Tibial nerve (tissue), 4 donors: Measurements from ENCODE around the gene CTNNB1. TPM values are rescaled to one million over a fixed set of nuclear protein-coding genes. Genes with fewer than 3 reads are reported as not detected.

Experiments
- DNase-seq, 2 donors: peaks; one replicate each; pipeline ENCODE4 v3.0.0-alpha.2; 2019; ENCODE audit warnings: low spot score in 2 of 2
- H3K27ac ChIP-seq, 4 donors: fragments of 200-600 bp; sonication (generic) in 3 of 4; one replicate each; pipeline ENCODE4 v1.5.1; 2017 to 2019; ENCODE audit warnings: mild to moderate bottlenecking in 1 of 4
- H3K27me3 ChIP-seq, 2 donors: fragments of 200-600 bp; sonication (generic) in 1 of 2; one replicate each; pipeline versions ENCODE4 v1.5.1 to v1.6.0; 2017 to 2019
- H3K36me3 ChIP-seq, 3 donors: fragments of 200-600 bp; sonication (generic); one replicate each; pipeline ENCODE4 v1.5.1; 2018 to 2019
- H3K4me1 ChIP-seq, 4 donors: fragments of 200-600 bp; sonication (generic) in 3 of 4; one replicate each; pipeline ENCODE4 v1.5.1; 2017 to 2019
- H3K4me3 ChIP-seq, 4 donors: fragments of 200-600 bp; sonication (generic) in 3 of 4; one replicate each; pipeline ENCODE4 v1.5.1; 2017 to 2019; ENCODE audit warnings: mild to moderate bottlenecking in 1 of 4, moderate library complexity in 1 of 4
- H3K9me3 ChIP-seq, 4 donors: fragments of 200-600 bp; sonication (generic) in 3 of 4; one replicate each; pipeline ENCODE4 v1.5.1; 2017 to 2019
- CTCF ChIP-seq, 5 experiments: fragments of 200-600 bp in 3 of 5; fragments of 450-650 bp in 2 of 5; sonication (generic) in 3 of 5; IDR thresholded peaks; one replicate each; pipeline ENCODE4 v1.5.1; 2016 to 2019; ENCODE audit warnings: antibody characterized with exemption in 5 of 5, mild to moderate bottlenecking in 3 of 5, moderate library complexity in 2 of 5
- EP300 ChIP-seq, 2 donors: sonication (generic); formaldehyde crosslinking; IDR thresholded peaks; one replicate each; pipeline ENCODE4 v1.6.1; 2017; ENCODE audit warnings: antibody characterized with exemption in 2 of 2, mild to moderate bottlenecking in 1 of 2
- POLR2A ChIP-seq, 2 donors: fragments of 450-650 bp; IDR thresholded peaks; one replicate each; pipeline ENCODE4 v1.6.1; 2017; ENCODE audit warnings: antibody characterized with exemption in 2 of 2, mild to moderate bottlenecking in 2 of 2, moderate library complexity in 2 of 2
- WGBS, 2 donors: methylation state at CpG; one replicate each; pipeline ENCODE4 v1.1.5; 2018; 5-methylcytosine and 5-hydroxymethylcytosine counted together
- total RNA-seq, 4 donors: library from RNA; depleted of rRNA; stranded (reverse); fragments of >200 nt; gene quantifications; one replicate each; pipeline ENCODE4 v1.1.0, GENCODE V29; 2016

CTNNB1 gene
- total RNA-seq, 4 donors from 2014 or later, result 411 to 548 (median 505) TPM

DNA sequence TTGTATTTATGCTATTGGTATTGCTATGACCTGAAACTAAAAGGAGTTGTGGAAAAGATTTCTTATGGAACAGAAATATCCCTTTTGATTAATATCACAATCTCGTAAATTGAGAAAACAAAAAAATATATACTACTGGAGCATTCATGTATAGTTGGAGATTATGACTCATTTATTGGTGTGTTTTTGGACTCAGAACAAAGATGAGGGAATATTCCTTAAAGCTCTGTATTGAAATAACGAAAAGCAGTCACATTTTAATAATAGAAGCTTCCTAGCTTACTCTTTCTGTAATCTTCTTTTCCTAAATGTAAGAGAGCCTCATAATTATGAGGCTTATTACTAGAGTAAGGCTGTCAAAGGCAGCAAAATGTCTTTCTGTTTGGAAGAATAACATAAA lies 14.3 kb downstream of the CTNNB1 start:
- TF ChIP-seq CTCF (IDR thresholded peaks at IDR 0.05) (no peak), POLR2A (IDR thresholded peaks at IDR 0.05) (no peak), EP300 (IDR thresholded peaks at IDR 0.05) (no peak)
- Histone ChIP-seq H3K27me3 (no peaks in the 10 kb centered on the region), H3K4me3 (no peak overlapping the region), H3K9me3 (no peaks in the 10 kb centered on the region), H3K4me1 (peaks cover 0 to 75% (median 25%) of the 10 kb centered on the region in 4 donors), H3K36me3 (no peaks in the 10 kb centered on the region), H3K27ac (no peak overlapping the region)
- WGBS, 2 donors, result 54 to 63% methylated on average over 2 of the region's 2 CpGs
- DNase-seq, result no peak

GRCh38 chr3:41216422-41216821 lies 17.1 kb downstream of the CTNNB1 start:
- Histone ChIP-seq H3K27me3 (no peaks in the 10 kb centered on the region), H3K4me1 (peaks cover 0 to 84% (median 35%) of the 10 kb centered on the region in 4 donors), H3K27ac (no peak overlapping the region), H3K36me3 (no peaks in the 10 kb centered on the region), H3K4me3 (no peak overlapping the region), H3K9me3 (no peaks in the 10 kb centered on the region)
- no peak for DNase-seq
- WGBS, 2 donors, result 63 to 65% methylated on average over 2 of the region's 2 CpGs
- no peak for TF ChIP-seq EP300 (IDR thresholded peaks at IDR 0.05)
- no peak for TF ChIP-seq CTCF (IDR thresholded peaks at IDR 0.05)

GRCh38 chr3:41216993-41217392 lies 17.7 kb downstream of the CTNNB1 start:
- no peaks in the 10 kb centered on the region for H3K9me3 ChIP-seq

DNA sequence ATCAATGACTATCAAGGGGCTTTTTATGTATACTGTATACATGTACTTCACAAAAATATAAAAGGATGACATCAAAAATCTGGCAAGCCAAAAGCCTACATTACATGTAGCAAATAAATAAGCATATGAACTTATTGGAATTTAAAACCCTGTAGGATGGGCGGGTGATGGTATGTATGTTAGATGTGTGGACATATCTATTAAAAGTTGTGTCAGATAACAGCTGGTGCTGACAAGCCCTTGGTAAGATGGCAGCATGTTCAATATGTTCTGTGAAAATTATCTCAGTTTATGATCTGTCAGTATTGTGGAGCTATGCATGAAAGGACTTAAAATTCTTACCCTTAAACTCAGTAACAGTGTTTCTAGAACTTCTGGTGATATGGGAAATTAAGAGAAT lies 20.1 kb downstream of the CTNNB1 start:
- H3K9me3 ChIP-seq, result no peaks in the 10 kb centered on the region
- no peak for TF ChIP-seq POLR2A (IDR thresholded peaks at IDR 0.05)
- no peak for TF ChIP-seq CTCF (IDR thresholded peaks at IDR 0.05)
- TF ChIP-seq EP300 (IDR thresholded peaks at IDR 0.05), result no peak
- no peak overlapping the region for H3K4me3 ChIP-seq
- peaks cover 0 to 2% (median 1%) of the 10 kb centered on the region in 3 donors for H3K36me3 ChIP-seq
- no peak for DNase-seq
- peaks cover 0 to 99% (median 46%) of the 10 kb centered on the region in 4 donors for H3K4me1 ChIP-seq
- H3K27me3 ChIP-seq, result no peaks in the 10 kb centered on the region
- H3K27ac ChIP-seq, result no peak overlapping the region
- WGBS, 2 donors, result 91 to 92% methylated on average over 1 of the region's 1 CpG

More at GRCh38 chr3:41216993-41217392, 17.7 kb downstream of the CTNNB1 start:
- Histone ChIP-seq H3K4me1 (peaks cover 0 to 89% (median 40%) of the 10 kb centered on the region in 4 donors), H3K27ac (peak overlapping the region in 1 of 4 donors; percentile 10), H3K36me3 (no peaks in the 10 kb centered on the region), H3K4me3 (no peak overlapping the region), H3K27me3 (no peaks in the 10 kb centered on the region)
- DNase-seq, result no peak
- 30 to 51% methylated on average over 1 of the region's 1 CpG for WGBS, 2 donors
- TF ChIP-seq EP300 (IDR thresholded peaks at IDR 0.05) (no peak), CTCF (IDR thresholded peaks at IDR 0.05) (no peak), POLR2A (IDR thresholded peaks at IDR 0.05) (no peak)

DNA sequence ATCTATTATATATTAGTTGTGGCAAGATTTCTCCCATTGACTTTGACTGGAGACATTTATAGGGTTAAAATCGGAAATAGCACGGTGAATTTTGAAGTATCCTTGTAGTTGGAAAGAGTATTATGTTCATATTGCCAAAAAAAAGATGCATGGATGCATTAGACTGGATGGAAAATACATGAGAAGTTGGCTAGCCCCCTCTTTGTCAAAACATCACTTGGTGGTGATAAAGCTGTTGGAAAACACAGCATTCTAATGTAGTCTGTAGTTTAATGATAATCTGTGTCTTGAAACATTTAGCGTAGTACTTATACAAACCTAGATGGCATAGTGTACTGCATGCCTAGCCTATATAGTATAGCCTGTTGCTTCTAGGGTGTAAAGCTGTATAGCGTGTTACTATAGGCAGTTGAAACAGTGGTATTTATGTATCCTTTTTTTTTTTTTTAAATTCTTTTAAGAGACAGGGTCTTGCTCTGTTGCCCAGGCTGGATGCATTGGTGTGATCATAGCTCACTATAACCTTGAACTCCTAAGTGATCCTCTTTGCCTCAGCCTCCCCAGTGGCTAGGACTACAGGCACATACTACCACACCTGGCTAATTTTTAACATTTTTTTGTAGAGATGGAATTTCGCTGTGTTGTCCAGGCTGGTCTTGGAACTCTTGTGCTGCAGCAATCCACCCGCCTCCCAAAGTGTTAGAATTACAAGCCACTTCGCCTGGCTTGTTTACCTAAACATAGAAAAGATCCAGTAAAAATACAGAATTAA lies 21.8 kb downstream of the CTNNB1 start:
- Histone ChIP-seq H3K9me3 (no peaks in the 10 kb centered on the region), H3K27me3 (no peaks in the 10 kb centered on the region), H3K27ac (no peak overlapping the region), H3K4me3 (no peak overlapping the region), H3K4me1 (peaks cover 0 to 90% (median 40%) of the 10 kb centered on the region in 4 donors), H3K36me3 (peaks cover 4 to 19% (median 18%) of the 10 kb centered on the region in 3 donors)
- WGBS, 2 donors, result 67 to 68% methylated on average over 7 of the region's 7 CpGs
- no peak for DNase-seq
- no peak for TF ChIP-seq EP300 (IDR thresholded peaks at IDR 0.05)
- TF ChIP-seq CTCF (IDR thresholded peaks at IDR 0.05), result no peak
- no peak for TF ChIP-seq POLR2A (IDR thresholded peaks at IDR 0.05)
